Type B pancreatic cell (in vitro differentiated cells): Measurements from ENCODE around the gene YTHDC2. TPM values are rescaled to one million over a fixed set of nuclear protein-coding genes. Genes with fewer than 3 reads are reported as not detected.

Source experiments
- total RNA-seq: library from RNA; stranded (reverse); gene quantifications from 2 replicates; pipeline ENCODE4 v1.2.1, GENCODE V29; 2021; ENCODE audit warnings: low replicate concordance

YTHDC2 gene
- total RNA-seq, 1 donor from 2014 or later, result 30.4 TPM

Other genes with a start within 250 kb of the YTHDC2 start
- 0.12 and 0.24 TPM in 2 replicates for gene TSSK1B, start 78.7 kb upstream of the YTHDC2 start, total RNA-seq
- 11.8 and 24.0 TPM in 2 replicates for gene MCC, start 25.2 kb upstream of the YTHDC2 start, total RNA-seq